Aorta (tissue), 5 donors: ENCODE data around the gene SSC4D. TPM values are rescaled to one million over a fixed set of nuclear protein-coding genes. Genes with fewer than 3 reads are reported as not detected.

Experiments used
- ATAC-seq: fragments of 200-7000 bp; cut with Tn5 transposase; one replicate; pipeline ENCODE4 v1.9.1; 2022; ENCODE audit warnings: moderate library complexity; ENCODE audit not compliant: low FRiP score
- DNase-seq, 2 donors: peaks; one replicate each; pipeline ENCODE4 v3.0.0-alpha.2; 2020
- H3K27ac ChIP-seq, 2 donors: one replicate each; pipeline ENCODE4 v1.5.1; 2013; ENCODE audit warnings: low read length in 2 of 2, mild to moderate bottlenecking in 2 of 2, moderate library complexity in 2 of 2, control low read depth in 1 of 2, inconsistent platforms in 1 of 2, low read depth in 1 of 2
- H3K27me3 ChIP-seq, 2 donors: one replicate each; pipeline ENCODE4 v1.6.1; 2013; ENCODE audit warnings: control low read depth in 1 of 2, low read length in 1 of 2, mild to moderate bottlenecking in 1 of 2, moderate library complexity in 1 of 2; ENCODE audit not compliant: insufficient read depth in 2 of 2, control insufficient read depth in 1 of 2
- H3K36me3 ChIP-seq, 2 donors: one replicate each; pipeline ENCODE4 v1.6.1; 2013; ENCODE audit warnings: control low read depth in 1 of 2, low read length in 1 of 2, mild to moderate bottlenecking in 1 of 2; ENCODE audit not compliant: insufficient read depth in 2 of 2, control insufficient read depth in 1 of 2
- H3K4me1 ChIP-seq, 2 donors: one replicate each; pipeline ENCODE4 v1.6.1; 2013; ENCODE audit warnings: low read length in 2 of 2, control low read depth in 1 of 2, mild to moderate bottlenecking in 1 of 2, moderate library complexity in 1 of 2; ENCODE audit not compliant: insufficient read depth in 2 of 2, control insufficient read depth in 1 of 2
- H3K4me3 ChIP-seq, 2 donors: one replicate each; pipeline ENCODE4 v1.5.1; 2013; ENCODE audit warnings: low read length in 2 of 2, control low read depth in 1 of 2, mild to moderate bottlenecking in 1 of 2
- H3K9me3 ChIP-seq: one replicate; pipeline ENCODE4 v1.6.1; 2013; ENCODE audit warnings: mild to moderate bottlenecking, low read length; ENCODE audit not compliant: control insufficient read depth
- WGBS, 2 donors: extraction: QIAGEN DNeasy Blood & Tissue Kit; methylation state at CpG; one replicate each; pipeline ENCODE4 v1.1.7; 2013; 5-methylcytosine and 5-hydroxymethylcytosine counted together
- intact Hi-C, 2 donors: fragments of 100-400 bp; cut with DNase I; formaldehyde crosslinking; loops; one replicate each; pipeline versions ENCODE4 v1.14.2 to v1.15.0; 2022
- polyA plus RNA-seq, 2 donors: library from polyadenylated mRNA; stranded (reverse); fragments of 200-250 nt; gene quantifications; one replicate each; pipeline ENCODE4 v1.2.3, GENCODE V29; 2013
- total RNA-seq, 2 donors: library from RNA; stranded (reverse); fragmentation: NEBNext Ultra II Directional; extraction: Animal tissue kit (Norgen Biotek cat#: 25700); gene quantifications; one replicate each; pipeline ENCODE4 v1.2.1, GENCODE V29; 2021
- donor health status: healthy with polysubstance abuse.
- donor health status: Bipolar disorder and iron deficiency.
- donor health status: DM: no; HTN: no; CAD: no.
- donor health status: DM: no; HTN: no; CAD: no.
- donor health status: DM: yes; HTN: yes; CAD: no.

SSC4D gene
- total and polyA plus RNA-seq, 4 donors = 0.13 to 0.58 (median 0.33) TPM; not detected in 1

DNA sequence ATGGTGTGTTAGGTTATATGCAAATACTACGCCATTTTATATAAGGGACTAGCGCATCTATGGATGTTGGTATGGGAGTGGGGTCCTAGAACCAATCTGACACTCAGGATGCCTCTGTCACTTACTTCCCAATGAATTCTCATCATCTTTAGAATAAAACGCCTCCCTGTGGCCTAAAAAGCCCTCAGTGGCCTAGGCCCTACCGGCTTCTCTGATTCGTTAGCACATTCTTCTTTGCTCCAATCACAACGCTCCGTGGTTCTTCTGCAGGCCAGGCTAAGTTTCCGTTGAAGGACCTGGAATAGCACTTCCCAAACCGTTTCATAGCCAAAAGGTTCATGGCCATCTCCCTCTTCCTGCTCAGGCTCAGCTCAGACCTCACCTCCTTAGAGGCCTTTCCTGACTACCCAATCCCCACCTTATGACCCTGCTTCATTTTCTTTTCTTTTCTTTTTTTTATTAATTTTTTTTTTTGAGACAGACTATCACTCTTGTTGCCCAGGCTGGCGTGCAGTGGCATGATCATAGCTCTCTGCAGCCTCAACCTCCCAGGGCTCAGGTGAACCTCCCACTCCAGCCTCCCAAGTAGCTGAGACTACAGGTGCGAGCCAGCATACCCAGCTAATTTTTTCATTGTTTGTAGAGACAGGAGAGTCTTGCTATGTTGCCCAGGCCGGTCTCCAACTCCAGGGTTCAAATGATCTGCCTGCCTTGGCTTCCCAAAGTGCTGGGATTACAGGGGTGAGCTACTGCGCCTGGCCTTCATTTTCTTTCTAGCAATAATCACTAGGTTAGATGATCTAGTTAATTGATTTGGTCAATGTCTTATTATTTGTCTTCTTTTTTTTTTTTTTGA is 26.2 kb downstream of the SSC4D start:
- ATAC-seq = no peak
- 79 to 84% methylated on average over 13 of the region's 13 CpGs for WGBS, 2 donors
- no peaks in the 10 kb centered on the region for H3K9me3 ChIP-seq

GRCh38 chr7:76381814-76382213 is 27.7 kb downstream of the SSC4D start:
- intact Hi-C loops = no loop called here
- Histone ChIP-seq H3K4me3 (no peak overlapping the region), H3K4me1 (no peaks in the 10 kb centered on the region), H3K36me3 (no peaks in the 10 kb centered on the region), H3K9me3 (no peaks in the 10 kb centered on the region), H3K27me3 (no peaks in the 10 kb centered on the region), H3K27ac (no peak overlapping the region)
- ATAC-seq = no peak
- 96 to 97% methylated on average over 7 of the region's 7 CpGs for WGBS, 2 donors
- DNase-seq = no peak

More for the DNA sequence above, 26.2 kb downstream of the SSC4D start:
- Histone ChIP-seq H3K4me1 (no peaks in the 10 kb centered on the region), H3K4me3 (no peak overlapping the region), H3K36me3 (no peaks in the 10 kb centered on the region), H3K27ac (no peak overlapping the region), H3K27me3 (no peaks in the 10 kb centered on the region)
- no peak for DNase-seq
- intact Hi-C loops = no loop called here

GRCh38 chr7:76380623-76380966 is 28.9 kb downstream of the SSC4D start:
- intact Hi-C loops = no loop called here
- WGBS, 2 donors = 9 to 10% methylated on average over 7 of the region's 7 CpGs
- Histone ChIP-seq H3K27ac (peak overlapping the region; percentile 63 to 96), H3K4me3 (no peak overlapping the region), H3K4me1 (no peaks in the 10 kb centered on the region), H3K27me3 (no peaks in the 10 kb centered on the region), H3K9me3 (no peaks in the 10 kb centered on the region), H3K36me3 (no peaks in the 10 kb centered on the region)
- DNase-seq (no peak), ATAC-seq (no peak)

GRCh38 chr7:76377186-76377918 is 32.1 kb downstream of the SSC4D start:
- no peaks in the 10 kb centered on the region for H3K27me3 ChIP-seq
- H3K4me1 ChIP-seq = no peaks in the 10 kb centered on the region
- no peak for ATAC-seq
- H3K9me3 ChIP-seq = no peaks in the 10 kb centered on the region
- intact Hi-C loops = no loop called here
- no peak overlapping the region for H3K4me3 ChIP-seq
- 49 to 52% methylated on average over 9 of the region's 9 CpGs for WGBS, 2 donors
- no peak for DNase-seq
- H3K36me3 ChIP-seq = no peaks in the 10 kb centered on the region
- peak overlapping the region in 1 of 2 donors; percentile 29 for H3K27ac ChIP-seq

DNA sequence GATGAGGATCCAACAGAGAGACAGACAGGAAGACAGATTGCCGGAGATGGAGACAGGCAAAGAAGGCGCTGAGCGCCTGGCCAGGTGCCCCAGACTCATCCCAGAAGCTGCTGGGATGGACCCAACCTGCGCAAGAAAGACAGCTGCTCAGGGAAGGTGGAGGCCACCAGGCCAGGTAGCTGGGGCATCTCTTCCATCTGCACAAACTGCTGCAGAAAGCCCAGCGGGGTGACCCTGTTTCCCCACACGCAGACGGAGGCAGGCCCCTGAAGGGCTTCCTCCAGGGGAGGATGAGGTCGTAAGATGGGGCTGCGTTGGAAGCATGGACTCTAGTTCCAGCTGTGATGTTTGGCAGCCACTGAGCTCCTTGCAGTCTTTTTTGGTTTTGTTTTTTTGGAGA is 34.2 kb downstream of the SSC4D start:
- WGBS, 2 donors = 84 to 91% methylated on average over 9 of the region's 9 CpGs
- intact Hi-C loops = no loop called here
- Histone ChIP-seq H3K9me3 (no peaks in the 10 kb centered on the region), H3K36me3 (no peaks in the 10 kb centered on the region), H3K4me1 (no peaks in the 10 kb centered on the region), H3K4me3 (no peak overlapping the region), H3K27ac (no peak overlapping the region), H3K27me3 (no peaks in the 10 kb centered on the region)
- ATAC-seq (no peak), DNase-seq (peak in 1 of 2 donors; percentile 54)

- H3K4me3 ChIP-seq = no peak overlapping the region
- ATAC-seq (no peak), DNase-seq (peak in 1 of 2 donors; percentile 16)
- WGBS, 2 donors = 75 to 85% methylated on average over 9 of the region's 9 CpGs
- H3K27ac ChIP-seq = no peak overlapping the region
- no peaks in the 10 kb centered on the region for H3K4me1 ChIP-seq
- intact Hi-C loops = no loop called here
- H3K27me3 ChIP-seq = no peaks in the 10 kb centered on the region
- no peaks in the 10 kb centered on the region for H3K9me3 ChIP-seq
- H3K36me3 ChIP-seq = no peaks in the 10 kb centered on the region
Observed at GRCh38 chr7:76372984-76373833, 36.3 kb downstream of the SSC4D start.

DNA sequence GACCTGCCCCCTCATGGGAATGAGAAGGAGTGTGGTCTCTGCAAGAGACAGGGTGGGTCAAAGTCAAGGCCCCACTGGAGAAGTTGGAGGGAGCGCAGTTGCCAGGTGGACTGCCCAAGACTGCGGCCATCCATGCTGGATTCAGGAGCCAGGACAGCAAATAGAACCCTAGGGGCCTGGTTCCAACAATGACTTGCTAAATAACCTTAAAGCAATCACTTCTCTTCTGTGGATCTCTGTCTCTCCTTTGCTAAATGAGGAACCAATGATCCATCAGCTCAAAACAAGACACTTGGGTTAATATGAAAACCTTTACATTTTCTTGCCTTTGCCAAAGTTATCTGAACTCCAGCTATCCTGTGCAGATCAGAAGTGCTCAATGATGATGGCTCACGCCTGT is 38.1 kb downstream of the SSC4D start:
- Histone ChIP-seq H3K27ac (no peak overlapping the region), H3K27me3 (no peaks in the 10 kb centered on the region), H3K4me3 (no peak overlapping the region), H3K9me3 (no peaks in the 10 kb centered on the region), H3K4me1 (no peaks in the 10 kb centered on the region), H3K36me3 (no peaks in the 10 kb centered on the region)
- DNase-seq = no peak
- ATAC-seq = no peak
- intact Hi-C loops = no loop called here
- WGBS, 2 donors = 96 to 100% methylated on average over 3 of the region's 3 CpGs

GRCh38 chr7:76369018-76369417 is 40.5 kb downstream of the SSC4D start:
- Histone ChIP-seq H3K4me3 (no peak overlapping the region), H3K4me1 (no peaks in the 10 kb centered on the region), H3K36me3 (no peaks in the 10 kb centered on the region), H3K9me3 (no peaks in the 10 kb centered on the region), H3K27me3 (no peaks in the 10 kb centered on the region), H3K27ac (no peak overlapping the region)
- 59 to 60% methylated on average over 6 of the region's 6 CpGs for WGBS, 2 donors
- ATAC-seq (no peak), DNase-seq (peak in 1 of 2 donors; percentile 41)
- intact Hi-C loops = no loop called here
